WTC11 (cell line): Measurements from ENCODE around the gene MSX2. TPM values are rescaled to one million over a fixed set of nuclear protein-coding genes. Genes with fewer than 3 reads are reported as not detected.

Source experiments
- ATAC-seq: fragments of 200-7000 bp; cut with Tn5 transposase; 2 replicates; pipeline ENCODE4 v1.10.0; 2021; ENCODE audit warnings: mild to moderate bottlenecking, moderate library complexity
- CTCF ChIA-PET: fragments of 300-600 bp; sonication (Branson Sonifier 250); formaldehyde crosslinking; loops from one replicate; lab custom pipeline; 2021; ENCODE audit warnings: antibody characterized with exemption; lab: Charles Lee
- POLR2A ChIA-PET: fragments of 350-600 bp; sonication (Branson Sonifier 250); formaldehyde crosslinking; loops from one replicate; lab custom pipeline; 2021; ENCODE audit warnings: antibody characterized with exemption; lab: Charles Lee
- DNase-seq: peaks from one replicate; pipeline ENCODE4 v3.0.0; 2021; ENCODE audit warnings: low spot score
- H3K27ac Mint-ChIP-seq: 2 replicates; pipeline ENCODE4 v1.8.0; 2021; ENCODE audit warnings: mixed read lengths
- H3K27me3 Mint-ChIP-seq: 2 replicates; pipeline ENCODE4 v1.8.0; 2021; ENCODE audit warnings: low read depth, mild to moderate bottlenecking, moderate library complexity, mixed read lengths
- H3K36me3 Mint-ChIP-seq: 2 replicates; pipeline ENCODE4 v1.8.0; 2021; ENCODE audit warnings: mixed read lengths
- H3K4me1 Mint-ChIP-seq: 2 replicates; pipeline ENCODE4 v1.8.0; 2022; ENCODE audit warnings: mixed read lengths
- H3K4me3 Mint-ChIP-seq: 2 replicates; pipeline ENCODE4 v1.8.0; 2021; ENCODE audit warnings: mild to moderate bottlenecking, moderate library complexity, mixed read lengths
- H3K9me3 Mint-ChIP-seq: 2 replicates; pipeline ENCODE4 v1.8.0; 2021; ENCODE audit warnings: mixed read lengths
- ATF1 ChIP-seq: sonication (generic); formaldehyde crosslinking; IDR thresholded peaks from 2 replicates; pipeline ENCODE4 v1.8.1; 2023; ENCODE audit warnings: mild to moderate bottlenecking, moderate library complexity, missing genetic modification reagents
- ELF4 ChIP-seq: sonication (generic); formaldehyde crosslinking; IDR thresholded peaks from 2 replicates; pipeline ENCODE4 v1.8.1; 2022; ENCODE audit warnings: low read depth, mild to moderate bottlenecking, moderate library complexity, missing genetic modification reagents
- ESRRA ChIP-seq: sonication (generic); formaldehyde crosslinking; IDR thresholded peaks from 2 replicates; pipeline ENCODE4 v1.8.1; 2022; ENCODE audit warnings: mild to moderate bottlenecking, missing genetic modification reagents, borderline replicate concordance
- FOXJ3 ChIP-seq: sonication (generic); formaldehyde crosslinking; IDR thresholded peaks from 2 replicates; pipeline ENCODE4 v1.9.0; 2021; ENCODE audit warnings: missing genetic modification reagents, mild to moderate bottlenecking, borderline replicate concordance
- FOXP1 ChIP-seq: sonication (generic); formaldehyde crosslinking; IDR thresholded peaks from 2 replicates; pipeline ENCODE4 v1.8.0; 2022; ENCODE audit warnings: missing genetic modification reagents, mild to moderate bottlenecking, moderate library complexity, borderline replicate concordance
- JUN ChIP-seq: sonication (generic); formaldehyde crosslinking; IDR thresholded peaks from 2 replicates; pipeline ENCODE4 v1.8.0; 2023; ENCODE audit warnings: mild to moderate bottlenecking, missing genetic modification reagents
- PRRX2 ChIP-seq: fragments of 250-450 bp; sonication (Bioruptor Pico); IDR thresholded peaks from 2 replicates; pipeline ENCODE4 v1.8.0; 2021; ENCODE audit warnings: mild to moderate bottlenecking
- TCF7 ChIP-seq: sonication (generic); formaldehyde crosslinking; IDR thresholded peaks from 2 replicates; pipeline ENCODE4 v1.8.0; 2022; ENCODE audit warnings: mild to moderate bottlenecking, low read depth, missing genetic modification reagents, moderate library complexity
- ZNF219 ChIP-seq: sonication (generic); formaldehyde crosslinking; IDR thresholded peaks from 2 replicates; pipeline ENCODE4 v1.8.0; 2023; ENCODE audit warnings: missing genetic modification reagents, mild to moderate bottlenecking, borderline replicate concordance
- ZNF263 ChIP-seq: sonication (generic); formaldehyde crosslinking; IDR thresholded peaks from 2 replicates; pipeline ENCODE4 v1.8.1; 2022; ENCODE audit warnings: low read depth, mild to moderate bottlenecking, moderate library complexity, missing genetic modification reagents
- ZNF317 ChIP-seq: sonication (generic); formaldehyde crosslinking; IDR thresholded peaks from 2 replicates; pipeline ENCODE4 v1.8.1; 2023; ENCODE audit warnings: low read depth, mild to moderate bottlenecking, moderate library complexity, missing genetic modification reagents, borderline replicate concordance
- total RNA-seq: library from RNA; stranded (reverse); gene quantifications from 3 replicates; pipeline ENCODE4 v1.2.3, GENCODE V29; 2021
- TF ChIP-seq, protein P1 (sequence below): fragments of 250-450 bp; sonication (Bioruptor Pico); IDR thresholded peaks from 2 replicates; pipeline ENCODE4 v1.9.0; 2021; ENCODE audit warnings: mild to moderate bottlenecking
- TF ChIP-seq, protein P2 (sequence below): sonication (generic); formaldehyde crosslinking; IDR thresholded peaks from 2 replicates; pipeline ENCODE4 v1.8.0; 2022; ENCODE audit warnings: missing genetic modification reagents
- TF ChIP-seq, protein P3 (sequence below): sonication (generic); formaldehyde crosslinking; IDR thresholded peaks from 2 replicates; pipeline ENCODE4 v1.8.1; 2022; ENCODE audit warnings: low read depth, mild to moderate bottlenecking, moderate library complexity, missing genetic modification reagents, borderline replicate concordance
- TF ChIP-seq, protein P4 (sequence below): sonication (generic); formaldehyde crosslinking; IDR thresholded peaks from 2 replicates; pipeline ENCODE4 v1.8.1; 2022; ENCODE audit warnings: mild to moderate bottlenecking, missing genetic modification reagents, moderate library complexity, borderline replicate concordance
- TF ChIP-seq, protein P5 (sequence below): fragments of 250-450 bp; sonication (Bioruptor Pico); IDR thresholded peaks from 2 replicates; pipeline ENCODE4 v2.1.2; 2022; ENCODE audit warnings: mild to moderate bottlenecking, moderate library complexity
- TF ChIP-seq, protein P6 (sequence below): sonication (generic); formaldehyde crosslinking; IDR thresholded peaks from 2 replicates; pipeline ENCODE4 v1.8.0; 2022; ENCODE audit warnings: mild to moderate bottlenecking, missing genetic modification reagents
- TF ChIP-seq, protein P7 (sequence below): sonication (generic); formaldehyde crosslinking; IDR thresholded peaks from 2 replicates; pipeline ENCODE4 v1.8.1; 2023; ENCODE audit warnings: mild to moderate bottlenecking, missing genetic modification reagents

Gene MSX2
- total RNA-seq, 1 experiment from 2014 or later = 0.83 TPM

DNA sequence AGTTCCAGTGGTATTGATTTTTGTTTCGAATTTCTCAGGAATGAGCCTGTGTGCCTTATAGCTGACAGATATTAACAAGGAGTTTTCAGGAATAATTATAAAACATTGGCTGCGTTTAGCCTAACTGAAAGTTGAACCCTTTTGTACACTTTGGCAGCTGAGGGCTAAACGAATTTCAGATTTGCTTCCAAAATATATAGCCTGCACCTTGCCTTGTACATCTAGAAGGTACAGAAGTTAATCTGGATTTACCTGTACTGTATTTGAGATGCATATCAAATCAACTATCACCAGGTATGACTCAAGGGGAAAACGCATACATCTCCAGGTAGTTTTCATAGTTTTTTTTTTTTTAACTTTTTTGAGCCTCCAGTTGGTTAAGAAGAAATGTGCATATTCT, 1.9 kb upstream of the MSX2 start:
- ATAC-seq (no peak), DNase-seq (no peak)
- peaks cover 65% of the 10 kb centered on the region for H3K4me1 Mint-ChIP-seq
- H3K27me3 Mint-ChIP-seq = peaks cover 99% of the 10 kb centered on the region
- no peak overlapping the region for H3K27ac Mint-ChIP-seq
- ChIA-PET POLR2A (no interaction called here), CTCF (no interaction called here)
- 0 out of 2 replicates have a peak overlapping the region, but pooled peaks have one; percentile 85 for H3K4me3 Mint-ChIP-seq
- H3K9me3 Mint-ChIP-seq = no peaks in the 10 kb centered on the region
- TF ChIP-seq, protein P1, sequence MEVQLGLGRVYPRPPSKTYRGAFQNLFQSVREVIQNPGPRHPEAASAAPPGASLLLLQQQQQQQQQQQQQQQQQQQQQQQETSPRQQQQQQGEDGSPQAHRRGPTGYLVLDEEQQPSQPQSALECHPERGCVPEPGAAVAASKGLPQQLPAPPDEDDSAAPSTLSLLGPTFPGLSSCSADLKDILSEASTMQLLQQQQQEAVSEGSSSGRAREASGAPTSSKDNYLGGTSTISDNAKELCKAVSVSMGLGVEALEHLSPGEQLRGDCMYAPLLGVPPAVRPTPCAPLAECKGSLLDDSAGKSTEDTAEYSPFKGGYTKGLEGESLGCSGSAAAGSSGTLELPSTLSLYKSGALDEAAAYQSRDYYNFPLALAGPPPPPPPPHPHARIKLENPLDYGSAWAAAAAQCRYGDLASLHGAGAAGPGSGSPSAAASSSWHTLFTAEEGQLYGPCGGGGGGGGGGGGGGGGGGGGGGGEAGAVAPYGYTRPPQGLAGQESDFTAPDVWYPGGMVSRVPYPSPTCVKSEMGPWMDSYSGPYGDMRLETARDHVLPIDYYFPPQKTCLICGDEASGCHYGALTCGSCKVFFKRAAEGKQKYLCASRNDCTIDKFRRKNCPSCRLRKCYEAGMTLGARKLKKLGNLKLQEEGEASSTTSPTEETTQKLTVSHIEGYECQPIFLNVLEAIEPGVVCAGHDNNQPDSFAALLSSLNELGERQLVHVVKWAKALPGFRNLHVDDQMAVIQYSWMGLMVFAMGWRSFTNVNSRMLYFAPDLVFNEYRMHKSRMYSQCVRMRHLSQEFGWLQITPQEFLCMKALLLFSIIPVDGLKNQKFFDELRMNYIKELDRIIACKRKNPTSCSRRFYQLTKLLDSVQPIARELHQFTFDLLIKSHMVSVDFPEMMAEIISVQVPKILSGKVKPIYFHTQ (CRISPR knock-in tag) = no peak
- TF ChIP-seq ELF4 (no peak), FOXJ3 (CRISPR knock-in tag) (no peak), JUN (CRISPR knock-in tag) (no peak), FOXP1 (CRISPR knock-in tag) (no peak), ZNF219 (CRISPR knock-in tag) (no peak), ESRRA (CRISPR knock-in tag) (no peak), TCF7 (CRISPR knock-in tag) (no peak)
- TF ChIP-seq, protein P2, sequence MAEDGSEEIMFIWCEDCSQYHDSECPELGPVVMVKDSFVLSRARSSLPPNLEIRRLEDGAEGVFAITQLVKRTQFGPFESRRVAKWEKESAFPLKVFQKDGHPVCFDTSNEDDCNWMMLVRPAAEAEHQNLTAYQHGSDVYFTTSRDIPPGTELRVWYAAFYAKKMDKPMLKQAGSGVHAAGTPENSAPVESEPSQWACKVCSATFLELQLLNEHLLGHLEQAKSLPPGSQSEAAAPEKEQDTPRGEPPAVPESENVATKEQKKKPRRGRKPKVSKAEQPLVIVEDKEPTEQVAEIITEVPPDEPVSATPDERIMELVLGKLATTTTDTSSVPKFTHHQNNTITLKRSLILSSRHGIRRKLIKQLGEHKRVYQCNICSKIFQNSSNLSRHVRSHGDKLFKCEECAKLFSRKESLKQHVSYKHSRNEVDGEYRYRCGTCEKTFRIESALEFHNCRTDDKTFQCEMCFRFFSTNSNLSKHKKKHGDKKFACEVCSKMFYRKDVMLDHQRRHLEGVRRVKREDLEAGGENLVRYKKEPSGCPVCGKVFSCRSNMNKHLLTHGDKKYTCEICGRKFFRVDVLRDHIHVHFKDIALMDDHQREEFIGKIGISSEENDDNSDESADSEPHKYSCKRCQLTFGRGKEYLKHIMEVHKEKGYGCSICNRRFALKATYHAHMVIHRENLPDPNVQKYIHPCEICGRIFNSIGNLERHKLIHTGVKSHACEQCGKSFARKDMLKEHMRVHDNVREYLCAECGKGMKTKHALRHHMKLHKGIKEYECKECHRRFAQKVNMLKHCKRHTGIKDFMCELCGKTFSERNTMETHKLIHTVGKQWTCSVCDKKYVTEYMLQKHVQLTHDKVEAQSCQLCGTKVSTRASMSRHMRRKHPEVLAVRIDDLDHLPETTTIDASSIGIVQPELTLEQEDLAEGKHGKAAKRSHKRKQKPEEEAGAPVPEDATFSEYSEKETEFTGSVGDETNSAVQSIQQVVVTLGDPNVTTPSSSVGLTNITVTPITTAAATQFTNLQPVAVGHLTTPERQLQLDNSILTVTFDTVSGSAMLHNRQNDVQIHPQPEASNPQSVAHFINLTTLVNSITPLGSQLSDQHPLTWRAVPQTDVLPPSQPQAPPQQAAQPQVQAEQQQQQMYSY (CRISPR knock-in tag) = no peak
- no peaks in the 10 kb centered on the region for H3K36me3 Mint-ChIP-seq

DNA sequence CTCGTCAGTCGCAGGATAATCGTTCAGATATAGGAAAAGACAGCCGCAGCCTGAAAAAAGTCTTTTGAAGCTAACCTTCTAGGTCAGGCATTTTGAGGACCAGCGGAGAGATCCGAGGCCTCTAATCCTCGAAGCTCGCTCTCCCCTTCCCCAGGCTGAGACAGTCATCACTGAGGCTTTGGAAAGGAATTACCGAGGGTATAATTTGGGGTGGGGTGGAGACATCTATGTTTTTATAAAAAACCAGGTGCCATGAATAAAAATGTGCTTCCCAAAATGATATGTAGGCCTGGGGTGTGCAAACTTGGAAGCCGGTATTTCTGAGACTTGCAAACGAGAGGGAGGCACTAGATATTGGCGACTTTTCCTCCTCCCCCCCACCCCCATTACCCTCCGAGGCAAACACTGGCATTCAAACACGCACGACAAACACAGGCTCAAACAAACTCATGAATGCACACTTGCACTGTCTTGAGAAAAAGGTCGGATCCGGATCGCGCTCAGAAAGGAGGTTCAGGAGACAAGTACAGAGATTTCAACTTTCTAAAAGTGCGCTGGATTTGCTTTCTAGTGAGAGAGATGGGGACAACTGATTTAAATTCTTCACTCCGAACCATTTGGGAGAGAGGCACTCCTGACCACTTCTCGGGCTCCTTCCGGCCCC, 935 bp upstream of the MSX2 start:
- ATAC-seq (no peak), DNase-seq (no peak)
- H3K4me1 Mint-ChIP-seq = peaks cover 73% of the 10 kb centered on the region
- H3K27me3 Mint-ChIP-seq = peaks cover 99% of the 10 kb centered on the region
- POLR2A ChIA-PET = no interaction called here
- CTCF ChIA-PET = interaction anchor here (1.3 kb wide), 1 partner anchor 123 kb away, joined by 3 read pairs; no protein-coding TSS in a partner anchor
- H3K9me3 Mint-ChIP-seq = no peaks in the 10 kb centered on the region
- H3K27ac Mint-ChIP-seq = no peak overlapping the region
- H3K36me3 Mint-ChIP-seq = no peaks in the 10 kb centered on the region
- H3K4me3 Mint-ChIP-seq = peak overlapping the region; percentile 85
- TF ChIP-seq, protein P3, sequence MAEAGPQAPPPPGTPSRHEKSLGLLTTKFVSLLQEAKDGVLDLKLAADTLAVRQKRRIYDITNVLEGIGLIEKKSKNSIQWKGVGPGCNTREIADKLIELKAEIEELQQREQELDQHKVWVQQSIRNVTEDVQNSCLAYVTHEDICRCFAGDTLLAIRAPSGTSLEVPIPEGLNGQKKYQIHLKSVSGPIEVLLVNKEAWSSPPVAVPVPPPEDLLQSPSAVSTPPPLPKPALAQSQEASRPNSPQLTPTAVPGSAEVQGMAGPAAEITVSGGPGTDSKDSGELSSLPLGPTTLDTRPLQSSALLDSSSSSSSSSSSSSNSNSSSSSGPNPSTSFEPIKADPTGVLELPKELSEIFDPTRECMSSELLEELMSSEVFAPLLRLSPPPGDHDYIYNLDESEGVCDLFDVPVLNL (CRISPR knock-in tag) = no peak
- TF ChIP-seq, protein P4, sequence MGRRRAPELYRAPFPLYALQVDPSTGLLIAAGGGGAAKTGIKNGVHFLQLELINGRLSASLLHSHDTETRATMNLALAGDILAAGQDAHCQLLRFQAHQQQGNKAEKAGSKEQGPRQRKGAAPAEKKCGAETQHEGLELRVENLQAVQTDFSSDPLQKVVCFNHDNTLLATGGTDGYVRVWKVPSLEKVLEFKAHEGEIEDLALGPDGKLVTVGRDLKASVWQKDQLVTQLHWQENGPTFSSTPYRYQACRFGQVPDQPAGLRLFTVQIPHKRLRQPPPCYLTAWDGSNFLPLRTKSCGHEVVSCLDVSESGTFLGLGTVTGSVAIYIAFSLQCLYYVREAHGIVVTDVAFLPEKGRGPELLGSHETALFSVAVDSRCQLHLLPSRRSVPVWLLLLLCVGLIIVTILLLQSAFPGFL = no peak
- TF ChIP-seq ZNF317 (no peak), ESRRA (CRISPR knock-in tag) (no peak), PRRX2 (CRISPR knock-in tag) (no peak), ELF4 (no peak), ZNF263 (CRISPR knock-in tag) (no peak), ATF1 (CRISPR knock-in tag) (no peak)
- TF ChIP-seq, protein P5, sequence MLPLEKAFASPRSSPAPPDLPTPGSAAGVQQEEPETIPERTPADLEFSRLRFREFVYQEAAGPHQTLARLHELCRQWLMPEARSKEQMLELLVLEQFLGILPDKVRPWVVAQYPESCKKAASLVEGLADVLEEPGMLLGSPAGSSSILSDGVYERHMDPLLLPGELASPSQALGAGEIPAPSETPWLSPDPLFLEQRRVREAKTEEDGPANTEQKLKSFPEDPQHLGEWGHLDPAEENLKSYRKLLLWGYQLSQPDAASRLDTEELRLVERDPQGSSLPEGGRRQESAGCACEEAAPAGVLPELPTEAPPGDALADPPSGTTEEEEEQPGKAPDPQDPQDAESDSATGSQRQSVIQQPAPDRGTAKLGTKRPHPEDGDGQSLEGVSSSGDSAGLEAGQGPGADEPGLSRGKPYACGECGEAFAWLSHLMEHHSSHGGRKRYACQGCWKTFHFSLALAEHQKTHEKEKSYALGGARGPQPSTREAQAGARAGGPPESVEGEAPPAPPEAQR (CRISPR knock-in tag) = no peak
- TF ChIP-seq, protein P6, sequence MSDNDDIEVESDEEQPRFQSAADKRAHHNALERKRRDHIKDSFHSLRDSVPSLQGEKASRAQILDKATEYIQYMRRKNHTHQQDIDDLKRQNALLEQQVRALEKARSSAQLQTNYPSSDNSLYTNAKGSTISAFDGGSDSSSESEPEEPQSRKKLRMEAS = no peak
- TF ChIP-seq, protein P7, sequence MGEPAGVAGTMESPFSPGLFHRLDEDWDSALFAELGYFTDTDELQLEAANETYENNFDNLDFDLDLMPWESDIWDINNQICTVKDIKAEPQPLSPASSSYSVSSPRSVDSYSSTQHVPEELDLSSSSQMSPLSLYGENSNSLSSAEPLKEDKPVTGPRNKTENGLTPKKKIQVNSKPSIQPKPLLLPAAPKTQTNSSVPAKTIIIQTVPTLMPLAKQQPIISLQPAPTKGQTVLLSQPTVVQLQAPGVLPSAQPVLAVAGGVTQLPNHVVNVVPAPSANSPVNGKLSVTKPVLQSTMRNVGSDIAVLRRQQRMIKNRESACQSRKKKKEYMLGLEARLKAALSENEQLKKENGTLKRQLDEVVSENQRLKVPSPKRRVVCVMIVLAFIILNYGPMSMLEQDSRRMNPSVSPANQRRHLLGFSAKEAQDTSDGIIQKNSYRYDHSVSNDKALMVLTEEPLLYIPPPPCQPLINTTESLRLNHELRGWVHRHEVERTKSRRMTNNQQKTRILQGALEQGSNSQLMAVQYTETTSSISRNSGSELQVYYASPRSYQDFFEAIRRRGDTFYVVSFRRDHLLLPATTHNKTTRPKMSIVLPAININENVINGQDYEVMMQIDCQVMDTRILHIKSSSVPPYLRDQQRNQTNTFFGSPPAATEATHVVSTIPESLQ = no peak
